K562 (cell line): Measurements from ENCODE around the gene RAB12. TPM values are rescaled to one million over a fixed set of nuclear protein-coding genes. Genes with fewer than 3 reads are reported as not detected.

Source experiments
- BMI1 ChIP-seq: fragments of 150-350 bp; IDR thresholded peaks from 2 replicates; pipeline ENCODE4 v1.6.1; 2014; ENCODE audit warnings: low read length
- CEBPG ChIP-seq, 3 experiments: fragments of 200-800 bp in 1 of 3; sonication (Bioruptor generic) in 1 of 3; sonication (generic) in 1 of 3; formaldehyde crosslinking in 1 of 3; IDR thresholded peaks in 2 of 3; conservative IDR thresholded peaks in 1 of 3; 2 replicates each; pipeline versions ENCODE4 v1.6.1 to v1.8.0; 2016 to 2022; ENCODE audit warnings: missing compliant biosample characterization in 2 of 3, missing genetic modification characterization in 2 of 3, mild to moderate bottlenecking in 1 of 3, missing genetic modification reagents in 1 of 3
- HNRNPUL1 ChIP-seq: fragments of 200-400 bp; formaldehyde crosslinking; IDR thresholded peaks from 2 replicates; pipeline ENCODE4 v1.6.1; 2017; ENCODE audit warnings: low read length
- SETDB1 ChIP-seq: IDR thresholded peaks from one replicate; pipeline ENCODE4 v1.6.1; 2012; ENCODE audit warnings: low read length, control low read depth, inconsistent platforms
- ZNF184 ChIP-seq: sonication (generic); formaldehyde crosslinking; IDR thresholded peaks from 2 replicates; pipeline ENCODE4 v1.5.0; 2020; ENCODE audit warnings: missing genetic modification reagents
- ZNF589 ChIP-seq: fragments of 200-800 bp; sonication (Bioruptor generic); IDR thresholded peaks from 2 replicates; pipeline ENCODE4 v1.6.1; 2016; ENCODE audit warnings: low read depth, missing genetic modification characterization, missing compliant biosample characterization
- polyA plus RNA-seq, 8 experiments: library from polyadenylated mRNA; depleted of rRNA in 4 of 8; stranded (reverse) in 5 of 8; unstranded in 3 of 8; fragments of >200 nt; fragmentation: Nextera tagmentation in 2 of 8; fragmentation: Illumina TruSeq in 1 of 8; extraction: Ambion mirVana in 2 of 8; extraction: Trizol in 1 of 8; gene quantifications; 2 replicates each; pipeline versions ENCODE4 v1.2.1 to v1.2.3, GENCODE V29; 2011 to 2014; ENCODE audit warnings: inconsistent platforms in 1 of 8, missing spikeins in 1 of 8
- total RNA-seq, 7 experiments: library from RNA; depleted of rRNA in 6 of 7; stranded (reverse); fragments of >200 nt in 6 of 7; fragmentation: Illumina TruSeq in 2 of 7; extraction: Trizol in 2 of 7; gene quantifications; 2 replicates each; pipeline versions ENCODE4 v1.2.1 to v1.2.3, GENCODE V29; 2011 to 2021; ENCODE audit warnings: low replicate concordance in 1 of 7
- TF ChIP-seq, protein P1 (sequence below), 2 experiments: fragments of 450-650 bp in 1 of 2; IDR thresholded peaks; 2 replicates each; pipeline ENCODE4 v1.6.1; 2011 to 2017; ENCODE audit warnings: low read depth in 2 of 2, antibody characterized with exemption in 1 of 2, borderline replicate concordance in 1 of 2, low read length in 1 of 2, mild to moderate bottlenecking in 1 of 2, mixed read lengths in 1 of 2; ENCODE audit not compliant: control insufficient read depth in 1 of 2

Gene RAB12
- total and polyA plus RNA-seq, 9 of the 15 experiments (the other 6 are each of a cell fraction or from before 2014, with no cell fraction given): 0.48 to 21.6 (median 18.8) TPM

DNA sequence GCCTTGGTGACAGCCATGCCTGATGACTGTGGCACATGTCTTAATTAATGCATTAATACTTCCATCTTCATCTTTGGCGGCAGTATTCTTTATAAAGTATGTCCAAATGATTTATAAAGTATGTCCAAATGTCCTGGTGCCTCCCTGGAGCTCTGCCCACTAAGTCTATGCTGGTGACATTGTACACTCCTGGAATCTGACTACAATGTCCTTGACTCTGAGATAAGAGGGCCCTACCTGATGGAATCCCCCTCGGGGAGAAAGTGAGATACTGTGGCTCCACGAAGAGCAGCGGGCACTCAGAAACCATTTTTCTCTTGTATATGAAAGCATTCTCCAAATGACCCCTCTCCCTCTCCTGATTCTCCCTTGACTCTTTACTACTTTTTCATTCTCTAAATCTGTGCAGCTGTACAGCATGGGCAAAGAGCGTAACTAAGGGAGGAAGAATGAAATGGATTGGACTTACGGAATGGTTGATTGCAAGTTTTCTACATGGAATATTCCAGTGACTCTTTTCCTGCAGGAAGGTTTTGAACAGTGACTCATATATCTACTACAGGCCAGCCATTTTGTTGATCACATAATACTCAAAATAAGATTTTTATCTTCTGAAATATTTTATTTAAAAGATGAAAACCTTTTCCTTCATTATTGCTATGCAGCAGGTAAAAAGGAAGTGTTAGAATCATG, 17.3 kb downstream of the RAB12 start (continued):
- TF ChIP-seq, protein P1, sequence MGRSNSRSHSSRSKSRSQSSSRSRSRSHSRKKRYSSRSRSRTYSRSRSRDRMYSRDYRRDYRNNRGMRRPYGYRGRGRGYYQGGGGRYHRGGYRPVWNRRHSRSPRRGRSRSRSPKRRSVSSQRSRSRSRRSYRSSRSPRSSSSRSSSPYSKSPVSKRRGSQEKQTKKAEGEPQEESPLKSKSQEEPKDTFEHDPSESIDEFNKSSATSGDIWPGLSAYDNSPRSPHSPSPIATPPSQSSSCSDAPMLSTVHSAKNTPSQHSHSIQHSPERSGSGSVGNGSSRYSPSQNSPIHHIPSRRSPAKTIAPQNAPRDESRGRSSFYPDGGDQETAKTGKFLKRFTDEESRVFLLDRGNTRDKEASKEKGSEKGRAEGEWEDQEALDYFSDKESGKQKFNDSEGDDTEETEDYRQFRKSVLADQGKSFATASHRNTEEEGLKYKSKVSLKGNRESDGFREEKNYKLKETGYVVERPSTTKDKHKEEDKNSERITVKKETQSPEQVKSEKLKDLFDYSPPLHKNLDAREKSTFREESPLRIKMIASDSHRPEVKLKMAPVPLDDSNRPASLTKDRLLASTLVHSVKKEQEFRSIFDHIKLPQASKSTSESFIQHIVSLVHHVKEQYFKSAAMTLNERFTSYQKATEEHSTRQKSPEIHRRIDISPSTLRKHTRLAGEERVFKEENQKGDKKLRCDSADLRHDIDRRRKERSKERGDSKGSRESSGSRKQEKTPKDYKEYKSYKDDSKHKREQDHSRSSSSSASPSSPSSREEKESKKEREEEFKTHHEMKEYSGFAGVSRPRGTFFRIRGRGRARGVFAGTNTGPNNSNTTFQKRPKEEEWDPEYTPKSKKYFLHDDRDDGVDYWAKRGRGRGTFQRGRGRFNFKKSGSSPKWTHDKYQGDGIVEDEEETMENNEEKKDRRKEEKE (IDR thresholded peaks at IDR 0.05; ENCODE audit: borderline replicate concordance in 1 of 2, control insufficient read depth in 1 of 2, low read depth in 2 of 2, low read length in 1 of 2): no peak
- TF ChIP-seq BMI1 (no peak), ZNF589 (CRISPR knock-in tag) (no peak), SETDB1 (no peak), CEBPG (CRISPR knock-in tag; IDR thresholded peaks at IDR 0.05) (no peak), CEBPG (tag; conservative IDR thresholded peaks at IDR 0.05 in 1 of 2, IDR thresholded peaks at IDR 0.05 in 1 of 2) (no peak), HNRNPUL1 (no peak), ZNF184 (CRISPR knock-in tag) (no peak)
